Mesodermal cell (in vitro differentiated cells): ENCODE results near the gene ARHGEF17.
"Not testable (repeated sequence)": the region's sequence is repeated elsewhere in the genome, so short reads cannot be mapped to it uniquely, and the experiment has no call there.

ENCODE experiments used
- H3K27ac ChIP-seq: 2 replicates; pipeline ENCODE4 v1.7.0; 2013; ENCODE audit warnings: mild to moderate bottlenecking, low read depth, low read length, moderate library complexity; ENCODE audit not compliant: severe bottlenecking
- H3K36me3 ChIP-seq: 2 replicates; pipeline ENCODE4 v1.7.1; 2013; ENCODE audit warnings: mild to moderate bottlenecking, low read length, moderate library complexity; ENCODE audit not compliant: control insufficient read depth, insufficient read depth
- H3K4me1 ChIP-seq: one replicate; pipeline ENCODE4 v1.7.1; 2013; ENCODE audit warnings: mild to moderate bottlenecking, low read length; ENCODE audit not compliant: insufficient read depth, control insufficient read depth, poor library complexity, severe bottlenecking
- H3K4me3 ChIP-seq: 2 replicates; pipeline ENCODE4 v1.7.0; 2013; ENCODE audit warnings: low read length, control low read depth, mild to moderate bottlenecking; ENCODE audit not compliant: insufficient read depth, poor library complexity, severe bottlenecking; ENCODE audit errors: extremely low read depth
- H3K9me3 ChIP-seq: 2 replicates; pipeline ENCODE4 v1.7.1; 2013; ENCODE audit warnings: mild to moderate bottlenecking, low read length, moderate library complexity; ENCODE audit not compliant: control insufficient read depth
- WGBS, 2 experiments: methylation state at CpG; one replicate each; pipeline ENCODE4 v1.1.5; 2013; ENCODE audit warnings: missing lambda C conversion rate in 2 of 2; ENCODE audit not compliant: insufficient coverage in 2 of 2; 5-methylcytosine and 5-hydroxymethylcytosine counted together

The ARHGEF17 gene

DNA sequence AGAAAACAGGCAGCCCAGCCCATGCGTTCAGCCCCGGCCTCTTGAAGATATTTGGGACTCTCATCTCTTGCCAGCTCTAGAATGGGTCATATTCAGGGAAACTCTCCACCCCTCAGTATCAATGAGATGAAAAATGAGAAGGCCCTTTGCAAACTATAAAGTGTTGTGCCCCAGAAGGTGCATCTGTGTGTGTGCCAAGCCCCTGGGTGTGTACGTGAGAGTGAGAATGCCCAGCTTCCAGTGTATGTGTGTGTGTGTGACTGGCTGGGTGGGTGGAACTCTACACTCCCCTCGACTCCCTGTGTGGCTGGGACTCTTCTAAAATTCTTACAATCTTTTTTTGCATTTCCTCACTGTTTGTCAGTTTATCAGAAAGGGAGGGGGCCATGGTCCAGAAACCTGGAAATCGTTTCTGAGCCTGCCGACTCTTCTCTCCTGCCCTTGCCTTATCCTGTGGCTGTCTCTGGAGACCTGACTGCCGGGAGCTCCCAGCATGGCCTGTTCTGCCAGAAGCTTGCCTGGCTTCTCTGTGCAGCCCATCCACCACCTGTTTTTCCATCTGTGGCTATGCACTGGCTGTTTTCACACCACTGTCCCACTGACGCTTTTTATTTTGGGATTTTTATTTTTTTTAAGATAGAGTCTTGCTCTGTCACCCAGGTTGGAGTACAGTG lies 34.7 kb upstream of the ARHGEF17 start:
- Histone ChIP-seq H3K9me3 (no peaks in the 10 kb centered on the region), H3K4me3 (no peak overlapping the region), H3K36me3 (no peaks in the 10 kb centered on the region), H3K27ac (peak overlapping the region; percentile 87), H3K4me1 (peaks cover 38% of the 10 kb centered on the region)
- WGBS, 2 experiments, result 89% methylated on average over 4 to 6 of the region's 8 CpGs

DNA sequence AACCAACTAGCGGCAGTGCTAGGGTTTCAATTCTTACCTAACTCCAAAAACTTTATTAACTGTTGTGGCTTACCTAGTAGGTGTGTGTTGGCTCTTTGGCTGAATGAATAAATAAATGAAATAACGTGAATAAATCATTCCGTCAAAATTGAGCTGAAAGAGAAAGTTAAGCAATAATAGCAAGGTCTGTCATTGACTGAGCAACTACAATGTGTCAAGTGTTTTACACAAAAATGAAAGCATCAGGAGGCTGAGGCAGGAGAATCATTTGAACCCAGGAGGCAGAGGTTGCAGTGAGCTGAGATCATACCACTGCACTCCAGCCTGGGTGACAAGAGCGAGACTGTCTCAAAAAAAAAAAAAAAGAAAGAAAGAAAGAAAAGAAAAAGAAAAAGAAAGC lies 33.9 kb upstream of the ARHGEF17 start:
- WGBS, 2 experiments, result 72 to 86% methylated on average over 2 of the region's 4 CpGs
- not testable (repeated sequence) for H3K27ac ChIP-seq, H3K36me3 ChIP-seq, H3K9me3 ChIP-seq, H3K4me3 ChIP-seq
- peaks cover 37% of the 10 kb centered on the region for H3K4me1 ChIP-seq

DNA sequence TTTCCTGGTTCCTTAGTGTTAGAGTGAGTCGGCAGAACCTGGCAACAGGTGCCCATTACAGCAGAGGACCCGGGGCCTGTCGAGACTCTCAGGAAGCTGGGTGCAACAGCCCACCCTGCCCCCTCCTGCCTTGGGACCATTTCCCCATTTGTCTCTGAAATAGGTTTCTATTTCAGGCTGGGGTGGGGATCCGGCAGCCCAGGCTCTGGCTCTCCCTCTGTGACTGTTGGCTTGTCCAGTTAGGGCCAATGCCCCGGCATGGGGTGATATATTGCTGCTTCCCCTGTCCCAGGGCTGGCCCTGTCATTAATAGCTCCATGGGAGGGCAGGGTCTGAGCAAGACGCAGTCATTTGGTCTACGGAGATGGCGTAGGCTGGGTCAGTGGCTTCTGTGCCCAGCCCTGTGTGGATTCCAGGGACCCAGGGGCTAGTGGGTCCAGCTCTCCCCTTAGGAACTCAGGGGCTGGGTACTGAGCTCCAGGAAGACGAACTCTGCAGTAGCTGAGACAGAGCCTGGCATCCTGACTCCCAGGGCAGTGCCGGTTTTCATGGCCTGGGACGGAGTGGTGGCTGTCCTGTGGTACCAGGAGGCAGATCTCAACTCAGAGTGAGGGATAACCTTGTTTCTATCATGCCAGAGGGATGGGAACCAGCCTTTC lies 33.2 kb upstream of the ARHGEF17 start:
- peaks cover 30% of the 10 kb centered on the region for H3K4me1 ChIP-seq
- H3K9me3 ChIP-seq, result no peaks in the 10 kb centered on the region
- H3K4me3 ChIP-seq, result no peak overlapping the region
- WGBS, 2 experiments, result 93 to 97% methylated on average over 11 of the region's 11 CpGs
- no peak overlapping the region for H3K27ac ChIP-seq
- H3K36me3 ChIP-seq, result no peaks in the 10 kb centered on the region

DNA sequence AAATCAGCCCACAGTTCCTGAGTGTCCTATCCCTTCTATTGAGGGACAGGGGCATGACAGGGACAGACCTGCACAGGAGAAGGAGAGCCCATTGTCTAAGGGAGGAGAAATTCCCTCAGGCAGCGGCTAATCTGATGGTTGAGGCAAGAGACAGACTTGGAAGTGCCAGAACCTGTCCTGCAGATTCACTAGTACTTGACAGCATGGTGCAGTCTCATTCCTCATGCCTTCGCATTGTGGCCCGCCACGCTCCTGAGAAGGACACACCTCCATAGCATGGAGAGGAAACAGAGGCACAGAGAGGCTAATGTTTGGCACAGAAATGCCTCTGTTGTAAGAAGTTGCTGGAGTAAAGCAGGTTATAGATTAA lies 32.7 kb upstream of the ARHGEF17 start:
- H3K4me3 ChIP-seq, result no peak overlapping the region
- no peak overlapping the region for H3K27ac ChIP-seq
- 93 to 98% methylated on average over 4 of the region's 4 CpGs for WGBS, 2 experiments

DNA sequence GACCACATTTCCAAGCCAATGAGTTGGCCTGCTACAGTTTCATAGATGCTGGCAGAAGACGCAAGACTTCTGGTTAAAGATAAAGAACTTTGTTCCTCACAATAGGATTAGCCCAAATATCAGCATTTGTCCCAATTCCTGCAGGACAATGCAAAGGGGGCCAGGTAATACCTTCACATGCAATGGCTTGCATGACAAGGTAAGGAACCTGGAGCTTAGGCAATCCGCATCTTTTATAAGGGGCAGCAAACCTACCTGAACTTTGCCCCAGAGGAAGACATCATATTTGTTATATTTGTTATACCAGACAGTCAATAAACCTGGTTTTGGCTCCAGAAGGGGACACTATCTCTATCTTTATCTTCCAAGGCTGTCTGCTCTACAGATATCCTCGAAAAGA lies 30.6 kb upstream of the ARHGEF17 start:
- Histone ChIP-seq H3K4me3 (no peak overlapping the region), H3K36me3 (no peaks in the 10 kb centered on the region), H3K27ac (no peak overlapping the region), H3K9me3 (no peaks in the 10 kb centered on the region), H3K4me1 (peaks cover 7% of the 10 kb centered on the region)
- 85 to 100% methylated on average over 2 of the region's 3 CpGs for WGBS, 2 experiments

More for the DNA sequence above, 32.7 kb upstream of the ARHGEF17 start:
- Histone ChIP-seq H3K36me3 (no peaks in the 10 kb centered on the region), H3K4me1 (peaks cover 25% of the 10 kb centered on the region), H3K9me3 (no peaks in the 10 kb centered on the region)

DNA sequence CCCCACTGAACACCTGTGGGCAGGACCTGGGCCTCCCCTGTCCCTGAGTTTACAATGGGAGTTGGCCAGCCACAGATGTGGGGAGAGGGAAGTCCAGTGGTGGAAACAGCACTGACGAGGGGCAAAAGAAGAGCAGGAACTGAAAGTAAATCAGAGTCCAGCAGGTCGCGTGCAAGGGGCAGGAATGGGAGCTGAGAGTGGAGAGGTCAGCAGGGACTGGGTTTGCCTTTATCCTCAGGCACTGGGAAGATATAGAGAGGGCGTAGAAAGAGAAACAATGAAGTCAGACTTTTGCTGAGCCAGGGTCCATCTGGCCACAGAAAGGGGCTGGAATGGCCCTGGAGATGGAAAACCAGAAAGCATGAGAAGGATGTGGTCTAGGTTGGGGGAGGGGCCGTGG lies 27.4 kb upstream of the ARHGEF17 start:
- Histone ChIP-seq H3K4me1 (peaks cover 7% of the 10 kb centered on the region), H3K36me3 (no peaks in the 10 kb centered on the region), H3K27ac (no peak overlapping the region), H3K9me3 (no peaks in the 10 kb centered on the region), H3K4me3 (no peak overlapping the region)
- 94 to 95% methylated on average over 5 of the region's 5 CpGs for WGBS, 2 experiments

DNA sequence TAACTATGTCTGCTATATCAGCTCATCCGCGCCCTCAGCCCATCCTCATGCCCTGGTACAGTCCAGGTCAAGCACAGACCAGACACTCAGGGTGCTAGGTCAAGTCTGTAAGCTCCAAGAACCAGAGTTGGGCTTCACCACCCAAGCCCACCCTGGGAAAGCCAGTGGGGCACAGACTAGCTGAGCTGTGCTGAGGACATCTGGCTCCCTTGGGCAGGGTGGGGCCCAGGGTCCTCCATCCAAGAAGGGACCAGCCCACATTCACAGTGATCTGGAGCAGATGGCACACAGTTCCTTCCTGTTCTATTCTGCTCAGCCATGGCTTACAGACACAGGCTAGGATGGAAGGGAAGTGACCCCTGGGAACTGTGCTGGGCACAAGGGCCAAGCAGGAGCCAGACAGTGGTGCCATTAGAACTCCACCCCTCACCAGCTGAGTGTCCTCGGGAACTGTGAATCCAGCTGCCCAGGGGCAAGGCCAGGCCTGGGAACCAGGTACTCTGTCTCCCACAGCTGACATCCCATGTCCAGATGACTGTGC lies 26.8 kb upstream of the ARHGEF17 start:
- no peaks in the 10 kb centered on the region for H3K9me3 ChIP-seq
- H3K36me3 ChIP-seq, result no peaks in the 10 kb centered on the region
- peaks cover 7% of the 10 kb centered on the region for H3K4me1 ChIP-seq
- 90% methylated on average over 3 of the region's 3 CpGs; no CpG with 5 or more reads in 1 of the 2 experiments for WGBS, 2 experiments
- H3K4me3 ChIP-seq, result no peak overlapping the region
- no peak overlapping the region for H3K27ac ChIP-seq

DNA sequence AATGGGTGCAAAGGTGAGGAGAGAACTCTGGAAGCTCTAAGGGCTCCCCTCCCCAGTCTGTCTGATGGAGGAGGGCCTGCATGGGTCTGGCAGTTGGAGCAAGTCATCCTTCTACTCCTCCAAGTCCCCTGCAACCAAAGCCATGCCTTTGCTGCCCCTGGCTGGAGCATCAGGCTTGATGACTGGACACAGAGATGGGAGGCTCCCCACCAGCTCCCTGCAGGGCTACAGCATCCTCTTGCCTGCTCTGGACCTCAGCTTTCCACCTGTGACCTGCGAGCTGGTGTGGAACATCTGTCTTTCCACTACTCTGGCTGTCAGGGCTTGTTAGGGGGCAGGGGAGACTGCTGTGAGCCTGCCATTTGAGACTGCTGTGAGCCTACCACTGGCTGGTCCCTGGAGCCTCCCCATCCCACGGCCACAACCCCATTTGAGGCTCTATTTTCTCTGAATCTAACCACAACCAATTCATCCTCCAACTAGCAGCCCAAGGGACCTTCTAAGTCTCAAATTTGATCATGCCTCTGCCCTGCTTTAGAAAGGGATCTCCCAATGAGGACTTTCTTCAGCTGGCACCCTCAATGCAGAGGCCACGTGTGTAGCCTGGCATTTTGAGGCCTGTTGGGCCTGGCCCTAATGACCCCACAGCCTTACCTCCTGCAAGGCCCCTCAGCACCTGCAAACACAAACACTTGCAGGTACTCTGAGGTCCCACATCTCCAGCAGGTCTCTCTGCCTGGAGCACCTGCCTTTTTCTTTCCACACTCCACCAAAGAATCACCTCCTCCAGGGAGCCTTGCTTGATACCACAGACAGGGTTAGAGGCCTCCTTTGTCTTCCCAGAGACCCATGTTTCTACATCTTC lies 26.0 kb upstream of the ARHGEF17 start:
- WGBS, 2 experiments, result 89 to 94% methylated on average over 2 of the region's 3 CpGs
- Histone ChIP-seq H3K4me1 (peaks cover 7% of the 10 kb centered on the region), H3K27ac (no peak overlapping the region), H3K9me3 (no peaks in the 10 kb centered on the region), H3K4me3 (no peak overlapping the region), H3K36me3 (no peaks in the 10 kb centered on the region)

DNA sequence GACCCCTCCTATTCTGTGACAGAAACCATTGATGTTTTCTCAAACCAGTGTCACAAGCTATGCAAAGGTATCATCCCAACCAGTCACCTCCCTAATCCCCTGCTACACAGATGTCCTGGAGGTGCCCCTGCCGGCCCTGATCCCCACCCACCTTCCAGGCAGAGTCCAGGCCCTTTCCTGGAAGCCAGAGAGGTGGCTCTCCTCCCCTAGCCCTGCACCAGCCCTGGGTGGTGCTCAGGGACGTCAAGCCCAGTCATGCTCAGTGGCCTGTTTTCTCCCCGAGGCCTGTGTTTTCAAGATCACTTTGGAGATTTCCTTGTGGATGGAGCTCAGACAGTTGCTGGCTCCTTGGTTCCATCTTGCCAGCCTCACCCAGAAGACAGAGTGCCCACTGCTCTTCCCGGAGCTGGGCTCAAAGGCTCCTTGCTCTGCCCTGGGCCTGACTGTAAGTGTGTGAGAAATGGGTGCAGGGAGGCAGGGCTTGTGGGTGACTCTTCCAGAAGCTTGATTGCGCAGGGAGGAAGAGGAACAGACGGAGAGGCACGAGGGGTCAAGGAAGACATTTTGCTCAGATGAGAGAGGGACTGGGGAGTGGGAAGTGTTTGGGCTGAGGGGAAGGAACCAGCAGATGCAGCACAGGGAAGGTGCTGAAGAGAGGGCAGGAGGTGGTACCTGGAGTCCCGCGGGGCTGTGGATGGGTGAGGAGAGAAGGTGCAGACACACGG lies 24.6 kb upstream of the ARHGEF17 start:
- WGBS, 2 experiments, result 87 to 88% methylated on average over 10 of the region's 10 CpGs
- no peaks in the 10 kb centered on the region for H3K9me3 ChIP-seq
- H3K27ac ChIP-seq, result no peak overlapping the region

DNA sequence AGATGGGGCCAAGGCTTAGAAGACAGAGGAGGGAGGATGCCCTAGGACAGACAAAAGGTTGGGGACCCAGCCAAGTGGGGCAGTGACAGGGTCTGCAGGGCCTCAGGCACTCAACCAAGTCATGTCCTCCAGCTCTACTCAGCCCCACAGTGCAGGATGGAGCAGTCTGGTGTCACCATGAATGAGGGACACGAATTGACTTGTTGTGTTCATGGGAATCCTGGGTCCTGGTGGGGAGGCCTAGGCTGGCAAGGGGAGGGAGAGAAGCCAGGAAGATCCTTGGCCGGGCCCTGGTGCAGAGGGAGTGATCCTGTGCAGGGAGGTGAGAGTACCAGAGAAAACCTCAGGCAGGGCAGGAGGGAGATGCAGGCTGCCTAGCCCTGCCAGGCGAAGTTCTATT lies 24.0 kb upstream of the ARHGEF17 start:
- H3K36me3 ChIP-seq, result no peaks in the 10 kb centered on the region
- H3K9me3 ChIP-seq, result no peaks in the 10 kb centered on the region
- no peak overlapping the region for H3K4me3 ChIP-seq
- H3K4me1 ChIP-seq, result peaks cover 10% of the 10 kb centered on the region
- no peak overlapping the region for H3K27ac ChIP-seq
- WGBS, 2 experiments, result 77 to 84% methylated on average over 3 of the region's 3 CpGs

More for the DNA sequence above, 24.6 kb upstream of the ARHGEF17 start:
- peaks cover 3% of the 10 kb centered on the region for H3K4me1 ChIP-seq
- no peak overlapping the region for H3K4me3 ChIP-seq
- no peaks in the 10 kb centered on the region for H3K36me3 ChIP-seq
